IMR-90 (cell line): ENCODE results near the gene HIVEP3. TPM values are rescaled to one million over a fixed set of nuclear protein-coding genes. Genes with fewer than 3 reads are reported as not detected.

Experiments used
- ATAC-seq: fragments of 200-7000 bp; cut with Tn5 transposase; 2 replicates; pipeline ENCODE4 v1.9.1; 2020; ENCODE audit warnings: low read depth, mild to moderate bottlenecking, moderate library complexity
- BruUV-seq: library from RNA; stranded (reverse); fragments of 400-500 nt; replicated peaks from 2 replicates; lab custom pipeline; 2021; lab: Mats Ljungman, UMichigan
- CTCF ChIA-PET: fragments of 300-600 bp; formaldehyde crosslinking; extraction: SDS; loops from one replicate; lab custom pipeline; 2021; ENCODE audit warnings: antibody characterized with exemption; lab: Yijun Ruan, JAX
- POLR2A ChIA-PET: fragments of 300-600 bp; sonication (Branson Sonifier 250); formaldehyde crosslinking; loops from one replicate; lab custom pipeline; 2022; ENCODE audit warnings: antibody characterized with exemption; ENCODE audit not compliant: unreplicated experiment; lab: Charles Lee
- DNase-seq: peaks from one replicate; pipeline ENCODE4 v3.0.0; 2013
- H2AFZ ChIP-seq: replicated peaks from 2 replicates; pipeline ENCODE3; 2013; ENCODE audit warnings: low read length, mild to moderate bottlenecking; ENCODE audit not compliant: poor library complexity
- H2AK5ac ChIP-seq: 2 replicates; pipeline ENCODE4 v1.6.1; 2013; ENCODE audit warnings: low read depth, low read length, inconsistent platforms
- H2AK9ac ChIP-seq: replicated peaks from 2 replicates; pipeline ENCODE3; 2013; ENCODE audit warnings: mild to moderate bottlenecking, low read depth, low read length, moderate library complexity; ENCODE audit not compliant: poor library complexity
- H2BK120ac ChIP-seq: 2 replicates; pipeline ENCODE4 v1.6.1; 2013; ENCODE audit warnings: low read depth, low read length, inconsistent platforms
- H2BK15ac ChIP-seq: 3 replicates; pipeline ENCODE4 v1.6.1; 2013; ENCODE audit warnings: low read depth, low read length, inconsistent platforms
- H2BK20ac ChIP-seq: 2 replicates; pipeline ENCODE4 v1.6.1; 2013; ENCODE audit warnings: low read depth, mild to moderate bottlenecking, inconsistent platforms, low read length, moderate library complexity
- H2BK5ac ChIP-seq: 2 replicates; pipeline ENCODE4 v1.6.1; 2013; ENCODE audit warnings: mild to moderate bottlenecking, low read depth, low read length, inconsistent platforms; ENCODE audit not compliant: poor library complexity, severe bottlenecking
- H3K14ac ChIP-seq: replicated peaks from 2 replicates; pipeline ENCODE4 v1.6.1; 2013; ENCODE audit warnings: low read depth, low read length, inconsistent platforms
- H3K18ac ChIP-seq: 2 replicates; pipeline ENCODE4 v1.6.1; 2013; ENCODE audit warnings: low read depth, low read length, control low read depth
- H3K23ac ChIP-seq: 2 replicates; pipeline ENCODE4 v1.6.1; 2013; ENCODE audit warnings: low read depth, low read length, inconsistent platforms
- H3K27ac ChIP-seq: 2 replicates; pipeline ENCODE4 v1.5.1; 2013; ENCODE audit warnings: mild to moderate bottlenecking, control low read depth, low read length; ENCODE audit not compliant: insufficient read depth
- H3K27me3 ChIP-seq: 2 replicates; pipeline ENCODE4 v1.6.1; 2013; ENCODE audit warnings: low read length; ENCODE audit not compliant: control insufficient read depth, insufficient read depth
- H3K36me3 ChIP-seq: 2 replicates; pipeline ENCODE4 v1.6.1; 2013; ENCODE audit warnings: low read length, mixed read lengths; ENCODE audit not compliant: control insufficient read depth, insufficient read depth
- H3K4ac ChIP-seq: 2 replicates; pipeline ENCODE4 v1.6.1; 2013; ENCODE audit warnings: low read depth, low read length, inconsistent platforms
- H3K4me1 ChIP-seq: 2 replicates; pipeline ENCODE4 v1.6.1; 2013; ENCODE audit warnings: low read length, mixed read lengths; ENCODE audit not compliant: control insufficient read depth, insufficient read depth
- H3K4me2 ChIP-seq: 2 replicates; pipeline ENCODE4 v1.6.1; 2013; ENCODE audit warnings: low read depth, mild to moderate bottlenecking, control low read depth, low read length, moderate library complexity
- H3K4me3 ChIP-seq: 2 replicates; pipeline ENCODE4 v1.5.1; 2013; ENCODE audit warnings: low read depth, mild to moderate bottlenecking, control low read depth, low read length, moderate library complexity; ENCODE audit not compliant: insufficient read depth
- H3K56ac ChIP-seq: 2 replicates; pipeline ENCODE4 v1.6.1; 2013; ENCODE audit warnings: low read length, inconsistent platforms; ENCODE audit not compliant: insufficient read depth; ENCODE audit errors: extremely low read depth
- H3K79me1 ChIP-seq, 2 experiments: 2 replicates each; pipeline ENCODE4 v1.6.1; 2013; ENCODE audit warnings: low read length in 2 of 2, inconsistent platforms in 1 of 2, low read depth in 1 of 2
- H3K9ac ChIP-seq: 2 replicates; pipeline ENCODE4 v1.6.1; 2013; ENCODE audit warnings: low read depth, low read length, control low read depth
- H3K9me1 ChIP-seq: 2 replicates; pipeline ENCODE4 v1.6.1; 2013; ENCODE audit warnings: low read length, inconsistent platforms; ENCODE audit not compliant: insufficient read depth
- H3K9me3 ChIP-seq: 2 replicates; pipeline ENCODE4 v1.6.1; 2013; ENCODE audit warnings: low read length; ENCODE audit not compliant: control insufficient read depth, insufficient read depth
- H4K20me1 ChIP-seq: 2 replicates; pipeline ENCODE4 v1.6.1; 2013; ENCODE audit warnings: low read length, inconsistent platforms; ENCODE audit not compliant: insufficient read depth
- H4K5ac ChIP-seq: 2 replicates; pipeline ENCODE4 v1.6.1; 2013; ENCODE audit warnings: mild to moderate bottlenecking, low read depth, low read length, control low read depth
- H4K8ac ChIP-seq, 2 experiments: 2 replicates each; pipeline ENCODE4 v1.6.1; 2013; ENCODE audit warnings: low read depth in 2 of 2, low read length in 2 of 2, control low read depth in 1 of 2, inconsistent platforms in 1 of 2
- H4K91ac ChIP-seq: 2 replicates; pipeline ENCODE4 v1.6.1; 2013; ENCODE audit warnings: low read depth, low read length, inconsistent platforms; ENCODE audit not compliant: insufficient read depth
- BHLHE40 ChIP-seq: fragments of 150-350 bp; IDR thresholded peaks from 2 replicates; pipeline ENCODE4 v1.6.1; 2016; ENCODE audit warnings: mild to moderate bottlenecking, low read depth, low read length
- CHD1 ChIP-seq: IDR thresholded peaks from 2 replicates; pipeline ENCODE4 v1.6.1; 2012; ENCODE audit warnings: low read depth, low read length, improper control_type of control experiment
- CTCF ChIP-seq: conservative IDR thresholded peaks from 2 replicates; pipeline ENCODE4 v1.5.1; 2012; ENCODE audit warnings: mild to moderate bottlenecking, low read depth, low read length, improper control_type of control experiment
- ELK1 ChIP-seq: fragments of 150-350 bp; IDR thresholded peaks from 2 replicates; pipeline ENCODE4 v1.6.1; 2016; ENCODE audit warnings: low read depth, mild to moderate bottlenecking, low read length, moderate library complexity, borderline replicate concordance
- MAFK ChIP-seq: IDR thresholded peaks from 2 replicates; pipeline ENCODE4 v1.6.1; 2012; ENCODE audit warnings: low read depth, low read length, improper control_type of control experiment
- MAZ ChIP-seq: IDR thresholded peaks from 2 replicates; pipeline ENCODE4 v1.6.1; 2012; ENCODE audit warnings: low read depth, mild to moderate bottlenecking, low read length, improper control_type of control experiment, moderate library complexity, borderline replicate concordance
- NFE2L2 ChIP-seq: fragments of 150-350 bp; IDR thresholded peaks from 2 replicates; pipeline ENCODE4 v1.6.1; 2016; ENCODE audit warnings: low read depth, mild to moderate bottlenecking, low read length
- RCOR1 ChIP-seq: IDR thresholded peaks from 2 replicates; pipeline ENCODE4 v1.6.1; 2012; ENCODE audit warnings: mild to moderate bottlenecking, low read length, improper control_type of control experiment; ENCODE audit not compliant: insufficient replicate concordance
- RFX5 ChIP-seq: IDR thresholded peaks from 2 replicates; pipeline ENCODE4 v1.8.0; 2012; ENCODE audit warnings: low read depth, mild to moderate bottlenecking, low read length, moderate library complexity
- dilution Hi-C: fragments of 300-500 bp; cut with HindIII; formaldehyde crosslinking; loops from one replicate; pipeline ENCODE4 v1.14.3; 2018; ENCODE audit warnings: low sequenced_read_pairs; ENCODE audit not compliant: unreplicated experiment
- in situ Hi-C: fragments of 300-500 bp; cut with MboI; formaldehyde crosslinking; loops from 3 replicates; pipeline ENCODE4 v1.14.3; 2019; ENCODE audit warnings: low sequenced_read_pairs, inconsistent platforms, mixed read lengths
- intact Hi-C: fragments of 100-400 bp; cut with micrococcal nuclease; formaldehyde crosslinking; loops from 2 replicates; pipeline ENCODE4 v1.10.0; 2022
- polyA plus RNA-seq, 3 experiments: library from polyadenylated mRNA; depleted of rRNA; stranded (reverse); fragments of >200 nt; gene quantifications; 2 replicates each; pipeline ENCODE4 v1.2.3, GENCODE V29; 2012; ENCODE audit warnings: low replicate concordance in 1 of 3
- total RNA-seq: library from RNA; depleted of rRNA; stranded (reverse); fragments of >200 nt; gene quantifications from 2 replicates; pipeline ENCODE4 v1.2.3, GENCODE V29; 2012
- TF ChIP-seq, protein P1 (sequence below): fragments of 150-350 bp; IDR thresholded peaks from 2 replicates; pipeline ENCODE4 v1.6.1; 2017; ENCODE audit warnings: mild to moderate bottlenecking, antibody characterized with exemption, low read length, low read depth

Gene HIVEP3
- total and polyA plus RNA-seq, 2 of the 4 experiments (the other 2 are of a cell fraction), result 1.4 to 4.0 TPM

- Histone ChIP-seq H3K4ac (no peak overlapping the region), H3K36me3 (no peaks in the 10 kb centered on the region), H3K27ac (no peak overlapping the region), H3K14ac (no peak overlapping the region), H3K9me1 (peaks cover 4% of the 10 kb centered on the region; the same call in 1 of the 2 replicates), H2BK120ac (no peak overlapping the region), H3K79me1 (no peaks in the 10 kb centered on the region; a peak in 1 of 4 replicates), H3K9me3 (no peaks in the 10 kb centered on the region), H3K4me1 (peaks cover 3% of the 10 kb centered on the region), H4K20me1 (no peaks in the 10 kb centered on the region), H4K91ac (no peak overlapping the region), H3K4me3 (no peak overlapping the region), H3K27me3 (no peaks in the 10 kb centered on the region), H4K8ac (no peak overlapping the region), H2BK20ac (no peak overlapping the region), H3K18ac (no peak overlapping the region), H2AK5ac (no peak overlapping the region), H2BK5ac (no peak overlapping the region), H3K23ac (no peak overlapping the region), H2AK9ac (no peak overlapping the region), H3K9ac (no peak overlapping the region), H2AFZ (no peak overlapping the region), H3K4me2 (no peak overlapping the region), H3K56ac (no peak overlapping the region), H2BK15ac (no peak overlapping the region), H4K5ac (no peak overlapping the region)
- ChIA-PET POLR2A (no interaction called here), CTCF (no interaction called here)
- TF ChIP-seq, protein P1, sequence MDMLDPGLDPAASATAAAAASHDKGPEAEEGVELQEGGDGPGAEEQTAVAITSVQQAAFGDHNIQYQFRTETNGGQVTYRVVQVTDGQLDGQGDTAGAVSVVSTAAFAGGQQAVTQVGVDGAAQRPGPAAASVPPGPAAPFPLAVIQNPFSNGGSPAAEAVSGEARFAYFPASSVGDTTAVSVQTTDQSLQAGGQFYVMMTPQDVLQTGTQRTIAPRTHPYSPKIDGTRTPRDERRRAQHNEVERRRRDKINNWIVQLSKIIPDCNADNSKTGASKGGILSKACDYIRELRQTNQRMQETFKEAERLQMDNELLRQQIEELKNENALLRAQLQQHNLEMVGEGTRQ, result no peak
- TF ChIP-seq MAFK (no peak), NFE2L2 (no peak), CTCF (no peak), RFX5 (no peak), BHLHE40 (no peak), CHD1 (no peak), RCOR1 (no peak), MAZ (no peak), ELK1 (no peak)
- in situ Hi-C loops, result no loop called here
- dilution Hi-C loops, result no loop called here
- DNase-seq (no peak), ATAC-seq (no peak)
- intact Hi-C loops, result no loop called here
- BruUV-seq, result no TSS peak
Observed at GRCh38 chr1:41879617-41880016, 39.1 kb downstream of the HIVEP3 start.
